Iris pigment epithelial cell (primary cell): Measurements from ENCODE around the gene FOXD1.
"Not testable (repeated sequence)": the region's sequence is repeated elsewhere in the genome, so short reads cannot be mapped to it uniquely, and the experiment has no call there.

ENCODE experiments used
- DNase-seq: peaks from one replicate; pipeline ENCODE4 v3.0.0-alpha.2; 2011; ENCODE audit warnings: low read depth

The FOXD1 gene

GRCh38 chr5:73464016-73464745 is 15.6 kb upstream of the FOXD1 start:
- DNase-seq = peak; percentile 5

- DNase-seq = no peak
Measured at GRCh38 chr5:73460133-73460532, 11.6 kb upstream of the FOXD1 start.

- DNase-seq = no peak
Measured at GRCh38 chr5:73459366-73459765, 10.8 kb upstream of the FOXD1 start.

GRCh38 chr5:73456462-73456861 is 7.9 kb upstream of the FOXD1 start:
- not testable (repeated sequence) for DNase-seq

GRCh38 chr5:73454379-73455036 is 5.9 kb upstream of the FOXD1 start:
- peak; percentile 55 for DNase-seq

GRCh38 chr5:73452215-73452614 is 3.6 kb upstream of the FOXD1 start:
- DNase-seq = no peak

- peak; percentile 40 for DNase-seq
Measured at GRCh38 chr5:73451224-73452130, 2.9 kb upstream of the FOXD1 start.

- DNase-seq = peak; percentile 23
Measured at GRCh38 chr5:73450672-73451223, 2.2 kb upstream of the FOXD1 start.

GRCh38 chr5:73450137-73450536 is 1.6 kb upstream of the FOXD1 start:
- DNase-seq = no peak

- peak; percentile 64 for DNase-seq
Measured at GRCh38 chr5:73447530-73448462, 781 bp downstream of the FOXD1 start.

GRCh38 chr5:73446631-73447529 is 1.7 kb downstream of the FOXD1 start:
- DNase-seq = peak; percentile 12

- no peak for DNase-seq
Measured at GRCh38 chr5:73445665-73446630, 2.6 kb downstream of the FOXD1 start.

GRCh38 chr5:73444499-73445438 is 3.8 kb downstream of the FOXD1 start:
- DNase-seq = no peak

GRCh38 chr5:73443829-73444498 is 4.6 kb downstream of the FOXD1 start:
- no peak for DNase-seq

GRCh38 chr5:73442996-73443627 is 5.5 kb downstream of the FOXD1 start:
- DNase-seq = no peak

GRCh38 chr5:73442231-73442811 is 6.3 kb downstream of the FOXD1 start:
- no peak for DNase-seq
